Measurements from ENCODE around the gene AATK.
"Not testable (repeated sequence)": the region's sequence is repeated elsewhere in the genome, so short reads cannot be mapped to it uniquely, and the experiment has no call there.

Gene AATK

GRCh38 chr17:81156866-81157805 is 8.9 kb downstream of the AATK start:
- H3K4me1 ChIP-seq (ENCODE audit: insufficient read depth, low read length) = no peaks in the 10 kb centered on the region
- H3K36me3 ChIP-seq (ENCODE audit: insufficient read depth, low read length) = no peaks in the 10 kb centered on the region
- H3K27ac ChIP-seq (ENCODE audit: low read depth, low read length) = no peak overlapping the region
- H3K9ac ChIP-seq (ENCODE audit: low read length) = no peak overlapping the region
- no peak overlapping the region for H3K4me3 ChIP-seq (ENCODE audit: low read depth in 1 of 2, low read length in 2 of 2)
- no peaks in the 10 kb centered on the region for H3K9me3 ChIP-seq (ENCODE audit: low read length)
- H3K27me3 ChIP-seq (ENCODE audit: control insufficient read depth in 1 of 2, insufficient read depth in 2 of 2, low read length in 2 of 2) = no peaks in the 10 kb centered on the region

GRCh38 chr17:81154961-81155360 is 11.1 kb downstream of the AATK start:
- Histone ChIP-seq H3K9ac (ENCODE audit: low read length) (no peak overlapping the region), H3K4me1 (ENCODE audit: insufficient read depth, low read length) (no peaks in the 10 kb centered on the region), H3K27ac (ENCODE audit: low read depth, low read length) (no peak overlapping the region), H3K4me3 (ENCODE audit: low read depth in 1 of 2, low read length in 2 of 2) (no peak overlapping the region), H3K27me3 (ENCODE audit: control insufficient read depth in 1 of 2, insufficient read depth in 2 of 2, low read length in 2 of 2) (no peaks in the 10 kb centered on the region), H3K36me3 (ENCODE audit: insufficient read depth, low read length) (no peaks in the 10 kb centered on the region), H3K9me3 (ENCODE audit: low read length) (no peaks in the 10 kb centered on the region)

- not testable (repeated sequence) for H3K27ac ChIP-seq (ENCODE audit: low read depth, low read length); H3K9me3 ChIP-seq (ENCODE audit: low read length); H3K27me3 ChIP-seq (ENCODE audit: control insufficient read depth in 1 of 2, insufficient read depth in 2 of 2, low read length in 2 of 2); H3K4me3 ChIP-seq (ENCODE audit: low read depth in 1 of 2, low read length in 2 of 2); H3K36me3 ChIP-seq (ENCODE audit: insufficient read depth, low read length); H3K9ac ChIP-seq (ENCODE audit: low read length); H3K4me1 ChIP-seq (ENCODE audit: insufficient read depth, low read length)
These were observed 12.0 kb downstream of the AATK start for GRCh38 chr17:81154016-81154415.

- H3K4me1 ChIP-seq (ENCODE audit: insufficient read depth, low read length) = no peaks in the 10 kb centered on the region
- no peaks in the 10 kb centered on the region for H3K27me3 ChIP-seq (ENCODE audit: control insufficient read depth in 1 of 2, insufficient read depth in 2 of 2, low read length in 2 of 2)
- no peaks in the 10 kb centered on the region for H3K9me3 ChIP-seq (ENCODE audit: low read length)
- no peaks in the 10 kb centered on the region for H3K36me3 ChIP-seq (ENCODE audit: insufficient read depth, low read length)
- no peak overlapping the region for H3K27ac ChIP-seq (ENCODE audit: low read depth, low read length)
- H3K9ac ChIP-seq (ENCODE audit: low read length) = no peak overlapping the region
- H3K4me3 ChIP-seq (ENCODE audit: low read depth in 1 of 2, low read length in 2 of 2) = no peak overlapping the region
These were observed 12.6 kb downstream of the AATK start for GRCh38 chr17:81153340-81153803.

GRCh38 chr17:81152288-81152828 is 13.7 kb downstream of the AATK start:
- Histone ChIP-seq H3K27ac (ENCODE audit: low read depth, low read length) (no peak overlapping the region), H3K9me3 (ENCODE audit: low read length) (no peaks in the 10 kb centered on the region), H3K9ac (ENCODE audit: low read length) (no peak overlapping the region), H3K4me3 (ENCODE audit: low read depth in 1 of 2, low read length in 2 of 2) (no peak overlapping the region), H3K36me3 (ENCODE audit: insufficient read depth, low read length) (no peaks in the 10 kb centered on the region), H3K27me3 (ENCODE audit: control insufficient read depth in 1 of 2, insufficient read depth in 2 of 2, low read length in 2 of 2) (no peaks in the 10 kb centered on the region), H3K4me1 (ENCODE audit: insufficient read depth, low read length) (no peaks in the 10 kb centered on the region)

- no peak overlapping the region for H3K27ac ChIP-seq (ENCODE audit: low read depth, low read length)
These were observed 14.7 kb downstream of the AATK start for GRCh38 chr17:81151278-81151677.

GRCh38 chr17:81150377-81151077 is 15.5 kb downstream of the AATK start:
- Histone ChIP-seq H3K9me3 (ENCODE audit: low read length) (no peaks in the 10 kb centered on the region), H3K4me3 (ENCODE audit: low read depth in 1 of 2, low read length in 2 of 2) (no peak overlapping the region), H3K9ac (ENCODE audit: low read length) (no peak overlapping the region), H3K27ac (ENCODE audit: low read depth, low read length) (no peak overlapping the region), H3K4me1 (ENCODE audit: insufficient read depth, low read length) (no peaks in the 10 kb centered on the region), H3K27me3 (ENCODE audit: control insufficient read depth in 1 of 2, insufficient read depth in 2 of 2, low read length in 2 of 2) (no peaks in the 10 kb centered on the region), H3K36me3 (ENCODE audit: insufficient read depth, low read length) (no peaks in the 10 kb centered on the region)

More at GRCh38 chr17:81151278-81151677, 14.7 kb downstream of the AATK start:
- Histone ChIP-seq H3K27me3 (ENCODE audit: control insufficient read depth in 1 of 2, insufficient read depth in 2 of 2, low read length in 2 of 2) (no peaks in the 10 kb centered on the region), H3K9me3 (ENCODE audit: low read length) (no peaks in the 10 kb centered on the region), H3K4me1 (ENCODE audit: insufficient read depth, low read length) (no peaks in the 10 kb centered on the region), H3K9ac (ENCODE audit: low read length) (no peak overlapping the region), H3K36me3 (ENCODE audit: insufficient read depth, low read length) (no peaks in the 10 kb centered on the region), H3K4me3 (ENCODE audit: low read depth in 1 of 2, low read length in 2 of 2) (no peak overlapping the region)

GRCh38 chr17:81148986-81149533 is 17.0 kb downstream of the AATK start:
- no peak overlapping the region for H3K27ac ChIP-seq (ENCODE audit: low read depth, low read length)
- no peaks in the 10 kb centered on the region for H3K36me3 ChIP-seq (ENCODE audit: insufficient read depth, low read length)
- H3K9ac ChIP-seq (ENCODE audit: low read length) = no peak overlapping the region
- no peak overlapping the region for H3K4me3 ChIP-seq (ENCODE audit: low read depth in 1 of 2, low read length in 2 of 2)
- H3K4me1 ChIP-seq (ENCODE audit: insufficient read depth, low read length) = no peaks in the 10 kb centered on the region
- H3K9me3 ChIP-seq (ENCODE audit: low read length) = no peaks in the 10 kb centered on the region
- H3K27me3 ChIP-seq (ENCODE audit: control insufficient read depth in 1 of 2, insufficient read depth in 2 of 2, low read length in 2 of 2) = no peaks in the 10 kb centered on the region

- no peaks in the 10 kb centered on the region for H3K9me3 ChIP-seq (ENCODE audit: low read length)
- no peaks in the 10 kb centered on the region for H3K36me3 ChIP-seq (ENCODE audit: insufficient read depth, low read length)
- H3K4me1 ChIP-seq (ENCODE audit: insufficient read depth, low read length) = no peaks in the 10 kb centered on the region
- no peak overlapping the region for H3K27ac ChIP-seq (ENCODE audit: low read depth, low read length)
- H3K4me3 ChIP-seq (ENCODE audit: low read depth in 1 of 2, low read length in 2 of 2) = no peak overlapping the region
- H3K27me3 ChIP-seq (ENCODE audit: control insufficient read depth in 1 of 2, insufficient read depth in 2 of 2, low read length in 2 of 2) = no peaks in the 10 kb centered on the region
- no peak overlapping the region for H3K9ac ChIP-seq (ENCODE audit: low read length)
These were observed 17.4 kb downstream of the AATK start for GRCh38 chr17:81148571-81148970.

GRCh38 chr17:81147701-81148100 is 18.3 kb downstream of the AATK start:
- H3K9ac ChIP-seq (ENCODE audit: low read length) = no peak overlapping the region
- no peak overlapping the region for H3K27ac ChIP-seq (ENCODE audit: low read depth, low read length)
- no peak overlapping the region for H3K4me3 ChIP-seq (ENCODE audit: low read depth in 1 of 2, low read length in 2 of 2)
- no peaks in the 10 kb centered on the region for H3K27me3 ChIP-seq (ENCODE audit: control insufficient read depth in 1 of 2, insufficient read depth in 2 of 2, low read length in 2 of 2)
- no peaks in the 10 kb centered on the region for H3K36me3 ChIP-seq (ENCODE audit: insufficient read depth, low read length)
- H3K4me1 ChIP-seq (ENCODE audit: insufficient read depth, low read length) = peaks cover 4% of the 10 kb centered on the region
- no peaks in the 10 kb centered on the region for H3K9me3 ChIP-seq (ENCODE audit: low read length)

- not testable (repeated sequence) for H3K9me3 ChIP-seq (ENCODE audit: low read length); H3K4me1 ChIP-seq (ENCODE audit: insufficient read depth, low read length); H3K36me3 ChIP-seq (ENCODE audit: insufficient read depth, low read length); H3K27ac ChIP-seq (ENCODE audit: low read depth, low read length); H3K9ac ChIP-seq (ENCODE audit: low read length); H3K4me3 ChIP-seq (ENCODE audit: low read depth in 1 of 2, low read length in 2 of 2); H3K27me3 ChIP-seq (ENCODE audit: control insufficient read depth in 1 of 2, insufficient read depth in 2 of 2, low read length in 2 of 2)
These were observed 19.8 kb downstream of the AATK start for GRCh38 chr17:81146208-81146607.
